RWPE1 (cell line): ENCODE results near the gene PTS.

Experiments used
- CTCF ChIA-PET: fragments of 350-600 bp; sonication (Branson Sonifier 250); formaldehyde crosslinking; extraction: SDS; loops from one replicate; lab custom pipeline; 2021; lab: Yijun Ruan, JAX
- POLR2A ChIA-PET: fragments of 400-600 bp; formaldehyde crosslinking; extraction: SDS; loops from one replicate; lab custom pipeline; 2020; ENCODE audit warnings: antibody characterized with exemption; ENCODE audit not compliant: low non-redundant PET; lab: Yijun Ruan, JAX
- DNase-seq: peaks from one replicate; pipeline ENCODE4 v3.0.0; 2012; ENCODE audit warnings: low spot score
- H3K27ac ChIP-seq: fragments of 450-650 bp; 2 replicates; pipeline ENCODE4 v1.5.1; 2017
- TF ChIP-seq, protein P1 (sequence below): fragments of 450-650 bp; conservative IDR thresholded peaks from 2 replicates; pipeline ENCODE4 v1.5.1; 2017; ENCODE audit warnings: low read depth, mild to moderate bottlenecking

The PTS gene

DNA sequence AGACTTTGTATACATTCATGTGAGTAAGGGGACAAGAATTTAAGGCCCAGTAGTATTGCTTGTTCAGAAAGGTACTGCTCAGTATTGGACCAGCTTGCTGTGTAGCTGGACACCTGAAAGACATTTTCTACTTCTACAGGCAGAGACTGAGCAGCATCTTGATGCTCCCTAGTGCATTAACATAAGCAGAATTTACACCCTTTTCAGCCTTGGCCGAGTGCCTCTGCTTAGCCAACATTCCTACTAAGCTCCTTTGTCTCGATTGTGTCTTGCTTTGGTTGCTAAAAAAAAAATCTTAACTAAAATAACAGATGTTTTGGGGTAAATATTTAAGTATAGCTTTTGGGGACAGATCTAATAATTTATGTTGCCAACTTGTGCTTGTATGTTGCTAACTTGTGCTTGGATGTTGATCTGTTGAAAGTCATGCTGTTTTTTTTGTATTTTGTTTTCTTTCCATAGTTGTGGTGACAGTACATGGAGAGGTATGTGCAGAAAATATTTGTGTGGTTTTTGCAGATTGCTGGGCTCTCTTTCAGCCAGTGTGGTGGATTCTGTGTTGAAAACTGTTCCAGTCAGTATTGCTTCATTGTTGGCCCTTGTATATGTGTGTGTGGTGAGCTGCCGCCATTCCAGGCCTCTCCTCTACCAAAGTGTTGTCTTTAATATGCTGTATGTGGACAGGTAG, 3.7 kb downstream of the PTS start:
- DNase-seq, result no peak
- ChIA-PET CTCF (interaction anchor here (0.7 to 1.6 kb wide), 2 partner anchors 51 to 287 kb away, joined by 3 to 18 read pairs; no protein-coding TSS in a partner anchor), POLR2A (no interaction called here)
- TF ChIP-seq, protein P1, sequence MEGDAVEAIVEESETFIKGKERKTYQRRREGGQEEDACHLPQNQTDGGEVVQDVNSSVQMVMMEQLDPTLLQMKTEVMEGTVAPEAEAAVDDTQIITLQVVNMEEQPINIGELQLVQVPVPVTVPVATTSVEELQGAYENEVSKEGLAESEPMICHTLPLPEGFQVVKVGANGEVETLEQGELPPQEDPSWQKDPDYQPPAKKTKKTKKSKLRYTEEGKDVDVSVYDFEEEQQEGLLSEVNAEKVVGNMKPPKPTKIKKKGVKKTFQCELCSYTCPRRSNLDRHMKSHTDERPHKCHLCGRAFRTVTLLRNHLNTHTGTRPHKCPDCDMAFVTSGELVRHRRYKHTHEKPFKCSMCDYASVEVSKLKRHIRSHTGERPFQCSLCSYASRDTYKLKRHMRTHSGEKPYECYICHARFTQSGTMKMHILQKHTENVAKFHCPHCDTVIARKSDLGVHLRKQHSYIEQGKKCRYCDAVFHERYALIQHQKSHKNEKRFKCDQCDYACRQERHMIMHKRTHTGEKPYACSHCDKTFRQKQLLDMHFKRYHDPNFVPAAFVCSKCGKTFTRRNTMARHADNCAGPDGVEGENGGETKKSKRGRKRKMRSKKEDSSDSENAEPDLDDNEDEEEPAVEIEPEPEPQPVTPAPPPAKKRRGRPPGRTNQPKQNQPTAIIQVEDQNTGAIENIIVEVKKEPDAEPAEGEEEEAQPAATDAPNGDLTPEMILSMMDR, result no peak
- no peak overlapping the region for H3K27ac ChIP-seq

DNA sequence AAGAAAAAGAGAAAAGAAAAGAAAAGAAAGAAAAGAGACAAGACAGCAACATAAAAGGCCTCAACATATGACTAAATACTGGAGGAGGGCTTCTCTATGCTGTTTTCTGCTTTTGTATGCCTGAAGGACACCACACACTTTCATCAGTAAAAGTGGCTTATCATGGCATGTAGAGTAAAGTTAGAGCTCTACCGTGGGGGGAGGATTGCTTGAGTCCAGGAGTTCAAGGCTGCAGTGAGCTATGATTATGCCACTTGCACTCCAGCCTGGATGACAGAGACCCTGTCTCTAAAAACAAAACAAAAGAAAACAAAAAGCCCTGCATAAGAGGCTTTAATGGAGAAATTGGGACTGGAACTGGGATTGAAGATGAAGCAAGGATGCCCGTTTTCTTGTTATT, 5.7 kb downstream of the PTS start:
- H3K27ac ChIP-seq, result no peak overlapping the region
- ChIA-PET POLR2A (no interaction called here), CTCF (interaction anchor here (0.6 to 0.9 kb wide), 4 partner anchors 14 to 1020 kb away, joined by 3 to 4 read pairs (median 3); no protein-coding TSS in a partner anchor)
- no peak for DNase-seq
- TF ChIP-seq, protein P1, result no peak

DNA sequence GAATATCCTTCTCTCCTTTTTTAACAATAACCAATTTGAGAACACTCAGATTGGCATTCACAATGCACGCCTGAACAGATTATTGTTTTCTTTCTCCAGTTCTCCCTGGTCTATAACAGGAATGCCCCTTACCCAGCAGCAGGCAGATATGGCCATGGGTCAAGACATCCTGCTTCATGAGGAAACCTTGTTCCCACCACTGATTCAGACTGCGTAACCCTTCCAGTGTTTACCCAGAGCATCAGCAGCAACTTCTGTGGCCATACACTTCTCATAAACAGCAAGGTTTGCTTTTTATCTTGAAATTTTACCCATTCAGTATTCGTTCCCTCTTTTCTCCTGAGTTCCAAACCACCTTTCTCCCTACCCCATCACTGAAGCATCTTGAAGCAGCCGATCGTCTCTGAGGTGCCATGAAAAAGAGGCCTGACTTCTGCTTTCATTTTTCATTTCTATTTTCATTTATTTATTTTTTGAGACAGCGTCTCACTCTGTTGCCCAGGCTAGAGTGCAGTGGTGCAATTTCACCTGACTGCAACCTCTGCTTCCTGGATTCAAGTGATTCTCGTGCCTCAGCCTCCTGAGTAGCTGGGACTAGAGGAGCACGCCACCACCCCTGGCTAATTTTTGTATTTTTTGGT, 9.6 kb downstream of the PTS start:
- POLR2A ChIA-PET, result no interaction called here
- no peak for DNase-seq
- TF ChIP-seq, protein P1, result no peak
- H3K27ac ChIP-seq, result no peak overlapping the region
- CTCF ChIA-PET, result interaction anchor here (1.0 kb wide), 1 partner anchor 16 kb away, joined by 4 read pairs; no protein-coding TSS in a partner anchor

DNA sequence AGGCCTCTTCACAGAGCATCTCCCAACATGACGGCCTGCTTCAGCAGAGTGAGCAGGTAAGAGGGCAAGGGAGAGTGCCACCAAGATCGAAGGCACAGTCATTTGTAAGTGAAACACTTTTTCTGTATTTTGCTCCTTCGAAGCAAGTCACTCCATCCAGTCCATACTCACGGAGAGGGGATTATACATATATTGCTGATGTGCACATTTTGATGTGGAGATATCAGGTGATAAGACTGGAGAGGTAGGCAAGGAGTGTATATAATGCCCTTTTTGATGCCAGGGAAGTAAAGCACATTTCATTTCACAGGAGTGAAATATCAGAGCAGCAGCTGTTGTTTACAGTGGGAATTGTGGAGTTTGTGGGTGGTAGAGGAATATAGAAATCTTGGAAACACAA, 11.2 kb downstream of the PTS start:
- H3K27ac ChIP-seq, result no peak overlapping the region
- POLR2A ChIA-PET, result no interaction called here

DNA sequence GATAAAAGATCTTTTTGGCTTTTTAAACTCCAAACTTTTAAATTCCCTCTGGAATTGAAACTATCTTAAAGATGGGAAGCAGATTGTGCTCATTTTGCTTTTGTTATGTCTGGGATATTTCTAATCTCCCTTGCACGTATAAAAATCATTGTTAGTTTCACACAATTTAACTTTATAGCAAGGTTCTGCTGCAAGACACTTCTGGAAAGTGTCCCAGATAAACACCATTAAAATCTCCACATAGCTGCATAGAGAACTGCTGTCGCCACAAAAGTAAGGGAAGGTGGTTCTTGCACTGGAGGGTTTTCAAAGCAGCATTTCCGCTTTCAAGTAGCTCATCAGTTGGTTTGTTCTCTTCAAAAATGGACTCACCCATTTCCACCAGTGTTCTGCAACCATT, 11.8 kb downstream of the PTS start:
- no peak overlapping the region for H3K27ac ChIP-seq
- TF ChIP-seq, protein P1, result no peak
- ChIA-PET POLR2A (no interaction called here), CTCF (no interaction called here)
- no peak for DNase-seq

More for the DNA sequence above, 11.2 kb downstream of the PTS start:
- no peak for DNase-seq
- CTCF ChIA-PET, result no interaction called here
- TF ChIP-seq, protein P1, result no peak

DNA sequence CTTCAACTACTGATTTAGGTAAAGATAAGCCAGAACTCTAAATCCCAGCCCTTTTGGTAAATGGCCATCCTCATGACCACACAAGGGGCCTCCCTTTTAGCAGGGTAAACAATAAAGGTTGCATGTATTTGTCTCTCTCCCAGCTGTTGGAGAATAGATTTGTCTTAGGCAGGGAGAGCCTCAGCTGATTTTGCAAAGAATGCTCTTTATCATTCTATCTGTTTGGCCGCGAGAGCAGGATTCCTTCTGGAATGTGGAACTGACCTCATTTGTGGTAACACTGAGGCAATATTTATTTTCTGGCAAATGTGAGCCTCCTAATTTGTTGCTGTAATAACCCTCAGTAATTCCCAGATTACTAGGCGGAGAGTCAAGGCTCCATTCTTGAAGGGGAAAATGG, 15.3 kb downstream of the PTS start:
- no peak for DNase-seq
- no peak overlapping the region for H3K27ac ChIP-seq
- ChIA-PET POLR2A (no interaction called here), CTCF (no interaction called here)
- TF ChIP-seq, protein P1, result no peak
